Epithelial cell of prostate (primary cell): Measurements from ENCODE around the gene RNF169.
A peak's percentile ranks its signal among the peaks of the same experiment; 100 is the strongest.

Source experiments
- DNase-seq: peaks from one replicate; pipeline ENCODE4 v3.0.0-alpha.2; 2011; ENCODE audit warnings: low read depth, low spot score
- H3K27ac ChIP-seq: fragments of 450-650 bp; 2 replicates; pipeline ENCODE4 v1.5.1; 2017; ENCODE audit warnings: mild to moderate bottlenecking

Gene RNF169

DNA sequence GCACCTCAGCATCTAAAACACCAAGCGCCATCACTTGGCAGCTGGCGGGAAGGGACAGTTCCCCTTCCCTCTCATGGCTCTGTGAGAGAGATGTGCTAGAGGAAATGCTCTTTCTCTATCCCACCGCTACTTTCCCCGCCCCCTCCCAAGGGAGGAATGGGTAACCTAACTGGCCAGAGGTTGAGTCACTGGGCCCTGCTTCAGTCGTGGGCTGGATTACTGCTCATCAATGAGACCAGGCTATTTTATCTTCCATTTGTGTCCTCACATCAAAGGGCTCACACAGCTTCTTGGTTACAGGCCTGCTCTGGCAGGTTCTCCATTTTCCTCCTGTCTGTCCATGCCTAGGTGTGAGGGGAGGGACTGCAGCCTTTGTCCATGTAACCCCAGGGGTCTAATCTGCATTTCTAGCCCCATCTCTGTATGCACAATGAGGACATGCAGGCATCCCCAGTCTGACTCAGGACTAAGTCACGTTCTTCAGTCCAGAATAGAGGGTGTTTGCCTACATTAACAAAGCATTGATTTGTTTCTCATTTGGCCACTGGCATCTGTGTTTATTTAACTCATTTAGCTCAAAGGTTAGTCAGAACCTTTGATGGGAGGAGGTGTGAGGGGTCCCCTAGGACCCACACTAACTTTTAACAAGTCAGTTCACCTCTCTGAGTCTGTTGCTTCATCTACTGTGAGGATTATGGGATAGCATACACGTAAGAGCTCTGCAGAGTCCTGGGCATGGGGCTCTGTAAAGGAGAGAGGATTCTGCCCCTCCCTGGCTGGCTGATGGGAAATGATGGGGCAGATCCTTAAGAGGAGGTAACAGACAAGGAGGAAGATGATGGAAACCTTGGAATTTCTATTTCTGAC is 101.1 kb downstream of the RNF169 start:
- DNase-seq: peak; percentile 3
- peak overlapping the region; percentile 12 for H3K27ac ChIP-seq

DNA sequence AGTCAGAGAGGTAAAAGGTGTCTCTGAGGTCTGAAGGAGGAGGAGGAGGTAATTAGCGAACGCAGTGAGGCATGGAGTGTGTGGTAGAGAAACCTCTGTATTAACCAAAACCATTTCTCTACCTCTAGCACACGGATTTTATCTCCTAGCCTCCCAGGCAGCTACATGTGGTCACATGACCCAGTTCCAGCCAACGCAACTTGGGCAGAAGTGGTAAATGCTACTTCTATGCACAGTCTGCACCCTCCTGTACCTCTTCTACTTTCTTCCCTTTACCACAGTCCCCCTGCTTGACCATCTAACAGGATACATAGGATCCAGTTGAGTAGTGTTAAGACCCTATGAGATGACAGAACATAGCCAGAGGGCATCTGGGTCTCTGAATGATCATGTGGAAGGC is 104.6 kb downstream of the RNF169 start:
- no peak for DNase-seq
- H3K27ac ChIP-seq: no peak overlapping the region

DNA sequence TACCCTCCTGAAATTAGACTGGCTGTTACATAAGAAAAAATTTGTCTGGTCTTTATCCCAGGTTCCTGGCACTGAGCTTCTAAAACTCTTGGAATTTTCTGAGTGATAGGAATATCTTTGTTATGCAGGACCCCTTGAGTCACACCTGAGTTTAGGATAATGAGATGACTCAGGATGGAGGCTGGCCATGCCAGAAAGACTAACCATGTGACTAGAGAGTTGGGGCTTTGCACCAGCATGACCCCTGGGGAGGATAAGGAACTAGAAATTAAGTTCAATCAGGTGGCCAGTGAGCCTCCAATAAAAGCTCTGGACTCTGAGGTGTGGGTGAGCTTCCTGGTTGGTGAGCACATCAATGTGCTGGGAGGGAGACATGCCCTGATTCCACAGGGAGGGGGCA is 112.1 kb downstream of the RNF169 start:
- DNase-seq: no peak
- H3K27ac ChIP-seq: peak overlapping the region; percentile 30

DNA sequence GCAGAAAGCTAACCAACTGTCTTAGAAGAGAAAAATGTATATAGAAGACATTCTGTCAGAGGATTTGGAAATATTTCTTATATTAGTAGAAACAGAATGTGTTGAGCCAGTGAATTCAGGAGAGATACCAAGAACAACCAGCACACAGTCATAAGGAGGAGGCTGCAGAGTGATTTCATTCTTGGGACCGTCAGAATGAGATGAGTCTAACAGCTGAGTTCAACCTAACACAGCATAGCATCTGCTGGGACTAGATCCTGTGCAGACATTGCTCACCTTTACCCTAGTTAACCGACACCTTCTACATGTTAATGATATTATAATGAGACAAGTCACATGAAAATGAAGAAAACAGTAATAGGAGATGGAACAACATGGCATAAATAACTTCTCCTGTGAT is 114.8 kb downstream of the RNF169 start:
- DNase-seq: no peak

DNA sequence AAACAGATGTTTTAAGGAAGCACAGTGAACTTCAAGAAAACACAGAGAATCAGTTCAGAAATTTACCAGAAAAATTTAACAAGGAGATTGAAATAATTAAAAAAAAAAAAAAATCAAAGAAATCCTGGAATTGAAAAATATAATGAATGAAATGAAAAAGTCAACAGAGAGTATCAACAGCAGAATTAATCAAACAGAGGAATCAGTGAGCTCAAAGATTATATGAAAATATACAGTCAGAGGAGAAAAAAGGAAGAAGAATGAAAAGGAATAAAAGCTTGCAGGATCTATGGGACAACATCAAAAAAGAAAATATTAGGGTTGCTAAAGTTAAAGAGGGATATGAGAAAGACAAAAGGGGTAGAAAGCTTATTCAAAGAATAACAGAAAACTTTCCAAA is 117.9 kb downstream of the RNF169 start:
- DNase-seq: no peak
- no peak overlapping the region for H3K27ac ChIP-seq

More for the DNA sequence above, 114.8 kb downstream of the RNF169 start:
- no peak overlapping the region for H3K27ac ChIP-seq

DNA sequence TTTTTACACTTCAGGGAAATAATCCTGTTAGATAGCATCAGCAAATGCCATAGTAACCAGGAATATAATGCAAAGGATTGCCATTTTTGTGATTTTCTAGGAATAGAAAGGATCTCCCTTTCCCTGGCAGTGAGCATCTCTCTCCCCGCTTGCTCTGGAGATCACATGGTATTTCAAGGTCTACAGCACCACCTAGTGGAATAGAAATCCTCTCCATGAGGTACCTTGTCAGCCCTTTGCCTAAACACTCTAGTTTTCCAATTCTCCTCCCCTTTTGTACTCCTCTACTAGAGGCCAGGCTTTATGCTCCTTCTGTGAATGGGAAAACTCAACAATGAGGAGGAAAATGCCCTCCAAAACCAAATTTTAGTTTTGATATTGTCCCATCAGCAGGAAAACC is 121.8 kb downstream of the RNF169 start:
- no peak for DNase-seq
- no peak overlapping the region for H3K27ac ChIP-seq

DNA sequence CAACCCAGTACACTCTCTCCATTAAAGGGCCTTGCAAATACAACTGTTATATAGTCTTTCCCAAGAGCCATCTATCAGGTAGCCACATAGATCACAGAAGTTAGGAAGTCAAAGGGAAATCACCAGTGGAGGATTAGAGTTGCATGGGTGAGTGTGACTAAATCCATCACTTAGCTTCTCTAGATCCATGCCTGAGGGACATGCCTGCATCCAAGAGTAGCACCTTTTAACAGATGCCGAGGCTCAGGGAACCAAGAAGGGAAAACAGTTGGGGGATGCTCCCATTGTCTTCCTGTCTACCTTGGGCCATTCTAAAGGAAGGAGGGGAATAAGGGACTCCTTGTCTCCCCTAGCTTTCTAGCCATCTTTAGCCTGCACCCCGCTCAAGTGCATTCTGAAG is 122.4 kb downstream of the RNF169 start:
- no peak overlapping the region for H3K27ac ChIP-seq
- DNase-seq: no peak

DNA sequence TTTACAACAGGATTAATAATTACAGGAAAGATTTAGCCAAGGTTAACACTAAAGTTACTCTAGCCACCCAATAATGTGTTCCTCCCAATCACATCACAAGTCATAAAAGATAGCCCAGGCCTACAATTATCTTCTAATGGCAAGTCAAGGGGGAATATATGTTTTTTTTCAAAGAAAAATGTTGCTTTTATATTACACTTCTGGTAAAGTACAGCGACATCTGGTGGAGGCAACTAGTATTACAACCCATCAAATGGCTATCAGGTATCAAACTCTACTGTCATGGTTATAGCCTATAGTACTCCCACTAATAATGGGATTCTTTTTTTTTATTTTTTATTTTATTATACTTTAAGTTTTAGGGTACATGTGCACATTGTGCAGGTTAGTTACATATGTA is 128.5 kb downstream of the RNF169 start:
- no peak overlapping the region for H3K27ac ChIP-seq
- DNase-seq: no peak
